HG03139 (cell line): ENCODE measurements around the gene RP2.

ENCODE experiments used
- ATAC-seq: cut with Tn5 transposase; IDR thresholded peaks from one replicate; pipeline ENCODE4 v1.9.1; 2021; ENCODE audit not compliant: unreplicated experiment

Gene RP2

DNA sequence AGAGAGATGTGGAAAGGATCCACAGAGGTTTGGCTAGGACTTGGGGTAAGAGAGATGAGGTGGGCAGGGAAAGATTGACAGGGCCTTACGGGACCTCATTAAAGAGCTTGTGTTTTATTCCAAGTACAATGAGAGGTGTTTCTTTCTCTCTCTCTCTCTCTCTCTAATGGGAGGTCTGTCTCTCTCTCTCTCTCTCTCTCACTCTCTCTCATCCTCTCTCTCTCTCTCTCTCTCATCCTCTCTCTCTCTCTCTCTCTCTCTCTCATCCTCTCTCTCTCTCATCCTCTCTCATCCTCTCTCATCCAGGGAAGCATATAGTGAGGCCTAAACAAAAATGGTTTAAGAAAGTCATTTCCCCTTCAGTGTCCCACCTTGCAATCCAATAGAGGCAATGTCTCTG is 80.8 kb downstream of the RP2 start:
- no peak for ATAC-seq

DNA sequence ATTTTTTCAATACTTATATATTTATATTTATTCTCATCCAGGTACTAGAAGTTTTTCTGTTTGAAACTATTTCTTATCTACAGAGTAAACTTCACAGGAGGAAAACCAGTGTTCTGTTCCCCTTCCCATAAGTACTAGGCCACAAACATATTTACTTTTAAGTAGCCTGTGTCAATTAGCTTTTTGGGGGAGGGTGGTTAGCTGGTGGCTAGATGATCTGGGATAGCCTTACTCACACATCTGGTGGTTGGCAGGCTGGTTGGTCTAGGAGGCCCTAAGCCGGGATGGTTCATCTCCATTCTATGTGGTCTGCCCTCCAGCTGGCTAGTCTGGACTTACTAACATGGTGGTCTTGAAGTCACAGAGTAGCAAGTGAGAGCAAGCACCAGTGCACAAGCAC is 81.6 kb downstream of the RP2 start:
- no peak for ATAC-seq

DNA sequence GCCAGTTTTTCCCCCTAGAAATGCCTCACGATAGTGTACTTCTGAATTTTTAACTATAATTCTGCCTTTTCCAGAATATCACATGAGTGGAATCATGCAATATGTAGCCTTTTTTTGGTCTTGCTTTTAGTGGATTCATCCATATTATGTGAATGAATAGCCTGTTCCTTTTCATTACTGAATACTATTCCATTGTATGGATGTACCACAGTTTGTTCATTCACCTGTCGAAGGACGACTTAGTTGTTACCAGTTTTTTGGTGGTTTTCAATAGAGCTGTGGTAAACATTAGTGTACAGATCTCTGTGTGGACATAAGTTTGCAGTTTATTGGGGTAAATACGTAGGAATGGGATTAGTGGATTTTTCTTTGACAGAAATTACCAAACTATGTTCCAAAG is 83.4 kb downstream of the RP2 start:
- no peak for ATAC-seq

- no peak for ATAC-seq
Observed at GRCh38 chrX:46922611-46923010, 85.8 kb downstream of the RP2 start.

- no peak for ATAC-seq
Observed at GRCh38 chrX:46927718-46928117, 90.9 kb downstream of the RP2 start.

GRCh38 chrX:46929439-46930261 is 92.8 kb downstream of the RP2 start:
- no peak for ATAC-seq
